Measurements from ENCODE around the gene DECR2. TPM values are rescaled to one million over a fixed set of nuclear protein-coding genes. Genes with fewer than 3 reads are reported as not detected.

DECR2 gene
- total and polyA plus RNA-seq, 7 donors, result 15.0 to 39.1 (median 21.6) TPM

GRCh38 chr16:354291-354881, 47.3 kb upstream of the DECR2 start:
- H3K27ac ChIP-seq, result no peak overlapping the region
- intact Hi-C loops (cut with DNase I), result no loop called here
- peaks cover 0 to 17% (median 13%) of the 10 kb centered on the region in 4 donors for H3K4me1 ChIP-seq
- H3K9me3 ChIP-seq, result no peaks in the 10 kb centered on the region
- H3K27me3 ChIP-seq, result no peaks in the 10 kb centered on the region
- H3K36me3 ChIP-seq, result peaks cover 0 to 5% (median 0%) of the 10 kb centered on the region in 4 donors
- no peak overlapping the region for H3K4me3 ChIP-seq
- DNase-seq, result peak; percentile 68
- WGBS, 2 donors, result 94 to 95% methylated on average over 12 of the region's 12 CpGs
- no peak for TF ChIP-seq POLR2A (IDR thresholded peaks at IDR 0.05)
- TF ChIP-seq CTCF (IDR thresholded peaks at IDR 0.05), result no peak
- TF ChIP-seq POLR2AphosphoS5 (IDR thresholded peaks at IDR 0.05), result no peak
- TF ChIP-seq EP300 (IDR thresholded peaks at IDR 0.05), result no peak

GRCh38 chr16:354971-355461, 46.7 kb upstream of the DECR2 start:
- no peak overlapping the region for H3K4me3 ChIP-seq
- no peak overlapping the region for H3K27ac ChIP-seq
- TF ChIP-seq CTCF (IDR thresholded peaks at IDR 0.05), result no peak
- peaks cover 0 to 17% (median 13%) of the 10 kb centered on the region in 4 donors for H3K4me1 ChIP-seq
- intact Hi-C loops (cut with DNase I), result no loop called here
- H3K9me3 ChIP-seq, result no peaks in the 10 kb centered on the region
- no peak for DNase-seq
- no peaks in the 10 kb centered on the region for H3K27me3 ChIP-seq
- peaks cover 0 to 5% (median 0%) of the 10 kb centered on the region in 4 donors for H3K36me3 ChIP-seq
- 71 to 88% methylated on average over 10 of the region's 10 CpGs for WGBS, 2 donors

GRCh38 chr16:356741-357140, 44.9 kb upstream of the DECR2 start:
- Histone ChIP-seq H3K4me1 (peaks cover 0 to 10% (median 4%) of the 10 kb centered on the region in 4 donors), H3K27me3 (no peaks in the 10 kb centered on the region), H3K4me3 (no peak overlapping the region), H3K36me3 (no peaks in the 10 kb centered on the region), H3K27ac (no peak overlapping the region), H3K9me3 (no peaks in the 10 kb centered on the region)
- no peak for DNase-seq
- 84 to 86% methylated on average over 12 of the region's 12 CpGs for WGBS, 2 donors
- intact Hi-C loops (cut with DNase I), result no loop called here
- TF ChIP-seq POLR2A (IDR thresholded peaks at IDR 0.05), result no peak
- TF ChIP-seq CTCF (IDR thresholded peaks at IDR 0.05), result no peak
- no peak for TF ChIP-seq EP300 (IDR thresholded peaks at IDR 0.05)
- no peak for TF ChIP-seq POLR2AphosphoS5 (IDR thresholded peaks at IDR 0.05)

GRCh38 chr16:359067-359763, 42.5 kb upstream of the DECR2 start:
- Histone ChIP-seq H3K27me3 (peaks cover 0 to 13% (median 7%) of the 10 kb centered on the region in 3 donors), H3K27ac (no peak overlapping the region), H3K9me3 (no peaks in the 10 kb centered on the region), H3K4me3 (no peak overlapping the region), H3K36me3 (no peaks in the 10 kb centered on the region), H3K4me1 (no peaks in the 10 kb centered on the region)
- DNase-seq, result peak; percentile 61
- WGBS, 2 donors, result 60 to 77% methylated on average over 19 of the region's 19 CpGs
- intact Hi-C loops (cut with DNase I), result no loop called here
- TF ChIP-seq POLR2AphosphoS5 (IDR thresholded peaks at IDR 0.05) (no peak), POLR2A (IDR thresholded peaks at IDR 0.05) (no peak), EP300 (IDR thresholded peaks at IDR 0.05) (no peak), CTCF (IDR thresholded peaks at IDR 0.05) (no peak)

Measured in sigmoid colon (tissue), 7 donors.